ENCODE measurements around the gene AAK1.
"Not testable (repeated sequence)": the region's sequence is repeated elsewhere in the genome, so short reads cannot be mapped to it uniquely, and the experiment has no call there.

Gene AAK1

GRCh38 chr2:69449906-69450305 is 193.6 kb downstream of the AAK1 start:
- no peak for DNase-seq

- not testable (repeated sequence) for DNase-seq
Observed at GRCh38 chr2:69443673-69444072, 199.9 kb downstream of the AAK1 start.

- DNase-seq: not testable (repeated sequence)
Observed at GRCh38 chr2:69439499-69439898, 204.0 kb downstream of the AAK1 start.

GRCh38 chr2:69438580-69438979 is 205.0 kb downstream of the AAK1 start:
- no peak for DNase-seq

- DNase-seq: no peak
Observed at GRCh38 chr2:69437751-69438154, 205.8 kb downstream of the AAK1 start.

- DNase-seq: peak; percentile 97
Observed at GRCh38 chr2:69436938-69437750, 206.4 kb downstream of the AAK1 start, which contains the start of gene NFU1. Gene NFU1, minus strand, starts transcription at chr2:69437435. Its CDS starts 13 bp downstream, at chr2:69437422.

- no peak for DNase-seq
Observed at GRCh38 chr2:69436596-69436937, 207.0 kb downstream of the AAK1 start.

GRCh38 chr2:69434753-69435152 is 208.8 kb downstream of the AAK1 start:
- no peak for DNase-seq

GRCh38 chr2:69429491-69430183 is 213.9 kb downstream of the AAK1 start:
- no peak for DNase-seq

GRCh38 chr2:69428981-69429380 is 214.6 kb downstream of the AAK1 start:
- no peak for DNase-seq

- no peak for DNase-seq
Observed at GRCh38 chr2:69424419-69424818, 219.1 kb downstream of the AAK1 start.

GRCh38 chr2:69422198-69422597 is 221.3 kb downstream of the AAK1 start:
- no peak for DNase-seq

GRCh38 chr2:69419111-69419510 is 224.4 kb downstream of the AAK1 start:
- not testable (repeated sequence) for DNase-seq

- DNase-seq: no peak
Observed at GRCh38 chr2:69416147-69416546, 227.4 kb downstream of the AAK1 start.
